GM12892 (cell line): Measurements from ENCODE around the gene POU4F1.

Experiments used
- POLR2A ChIP-seq: IDR thresholded peaks from 2 replicates; pipeline ENCODE4 v1.6.1; 2011; ENCODE audit warnings: low read depth, low read length, control low read depth
- POLR2AphosphoS5 ChIP-seq: IDR thresholded peaks from 2 replicates; pipeline ENCODE4 v1.6.1; 2011; ENCODE audit warnings: low read depth, low read length, control low read depth

GRCh38 chr13:78618411-78618810, 15.1 kb upstream of the POU4F1 start:
- TF ChIP-seq POLR2A (no peak), POLR2AphosphoS5 (no peak)
